HL-60 (cell line): ENCODE measurements around the gene DUSP21.

Source experiments
- CTCF ChIP-seq: IDR thresholded peaks from one replicate; pipeline ENCODE4 v1.5.1; 2011; ENCODE audit warnings: low read length, control low read depth, inconsistent platforms; ENCODE audit not compliant: insufficient read depth
- GABPA ChIP-seq: IDR thresholded peaks from 2 replicates; pipeline ENCODE4 v1.6.1; 2012; ENCODE audit warnings: low read depth
- POLR2AphosphoS5 ChIP-seq: IDR thresholded peaks from 2 replicates; pipeline ENCODE4 v1.6.1; 2012; ENCODE audit warnings: low read depth
- REST ChIP-seq: IDR thresholded peaks from 2 replicates; pipeline ENCODE4 v1.6.1; 2012; ENCODE audit warnings: low read depth; ENCODE audit not compliant: insufficient replicate concordance

- TF ChIP-seq CTCF: no peak
- TF ChIP-seq POLR2AphosphoS5: no peak
- no peak for TF ChIP-seq REST
- no peak for TF ChIP-seq GABPA
Observed at GRCh38 chrX:44822601-44823000, 21.2 kb upstream of the DUSP21 start.
